OCI-LY1 (cell line): ENCODE measurements around the gene FUBP1.

Experiments used
- H2AFZ ChIP-seq: fragments of 200-600 bp; sonication (generic), shearing (Covaris generic); 2 replicates; pipeline ENCODE4 v1.6.0; 2014; ENCODE audit warnings: antibody characterized with exemption, mild to moderate bottlenecking, low read length
- H3F3A ChIP-seq: fragments of 200-600 bp; sonication (generic), shearing (Covaris generic); 2 replicates; pipeline ENCODE4 v1.6.0; 2014; ENCODE audit warnings: mild to moderate bottlenecking, antibody characterized with exemption, low read length, moderate library complexity; ENCODE audit not compliant: insufficient read depth
- H3K27ac ChIP-seq: fragments of 200-600 bp; sonication (generic); 2 replicates; pipeline ENCODE4 v1.5.1; 2014; ENCODE audit warnings: low read length, mixed run types, mild to moderate bottlenecking, low read depth; ENCODE audit not compliant: poor library complexity, severe bottlenecking
- H3K27me3 ChIP-seq: fragments of 200-600 bp; sonication (generic); 2 replicates; pipeline ENCODE4 v1.6.0; 2014; ENCODE audit warnings: antibody characterized with exemption, mild to moderate bottlenecking, low read length, moderate library complexity; ENCODE audit not compliant: insufficient read depth
- H3K36me3 ChIP-seq: fragments of 200-600 bp; sonication (generic); 2 replicates; pipeline ENCODE4 v1.6.1; 2014; ENCODE audit warnings: mild to moderate bottlenecking, antibody characterized with exemption, low read length, moderate library complexity, mixed read lengths; ENCODE audit not compliant: insufficient read depth
- H3K4me1 ChIP-seq: fragments of 200-600 bp; sonication (generic); 2 replicates; pipeline ENCODE4 v1.5.1; 2014; ENCODE audit warnings: mild to moderate bottlenecking, low read length, moderate library complexity; ENCODE audit not compliant: insufficient read depth, severe bottlenecking
- H3K4me2 ChIP-seq: fragments of 200-600 bp; sonication (generic), shearing (Covaris generic); 2 replicates; pipeline ENCODE4 v1.6.1; 2014; ENCODE audit warnings: low read length
- H3K4me3 ChIP-seq: fragments of 200-600 bp; sonication (generic); 2 replicates; pipeline ENCODE4 v1.5.1; 2014; ENCODE audit warnings: low read length, low read depth, mild to moderate bottlenecking, mixed read lengths; ENCODE audit not compliant: poor library complexity, severe bottlenecking
- H3K79me2 ChIP-seq: fragments of 200-600 bp; shearing (Covaris generic); 2 replicates; pipeline ENCODE4 v1.6.1; 2016; ENCODE audit warnings: mixed run types, low read length, mixed read lengths; ENCODE audit not compliant: insufficient read depth
- H3K9ac ChIP-seq: fragments of 200-600 bp; sonication (generic), shearing (Covaris generic); 2 replicates; pipeline ENCODE4 v1.6.1; 2014; ENCODE audit warnings: mild to moderate bottlenecking, low read length, mixed read lengths
- H3K9me2 ChIP-seq: fragments of 200-600 bp; sonication (generic), shearing (Covaris generic); 2 replicates; pipeline ENCODE4 v1.6.1; 2014; ENCODE audit warnings: low read depth, mild to moderate bottlenecking, low read length, mixed read lengths
- H3K9me3 ChIP-seq: fragments of 200-600 bp; shearing (Covaris generic); 2 replicates; pipeline ENCODE4 v1.6.1; 2014; ENCODE audit warnings: low read length, mixed read lengths
- H4K20me1 ChIP-seq: fragments of 200-600 bp; sonication (generic), shearing (Covaris generic); 2 replicates; pipeline ENCODE4 v1.6.0; 2016; ENCODE audit warnings: mild to moderate bottlenecking, low read length; ENCODE audit not compliant: insufficient read depth
- EZH2 ChIP-seq: fragments of 200-600 bp; sonication (generic), shearing (Covaris generic); IDR thresholded peaks from 2 replicates; pipeline ENCODE4 v1.8.0; 2017; ENCODE audit warnings: borderline replicate concordance, mixed run types, mild to moderate bottlenecking, antibody characterized with exemption, low read length, moderate library complexity, mixed read lengths
- TF ChIP-seq, protein P1 (sequence below): fragments of 200-600 bp; sonication (generic), shearing (Covaris generic); IDR thresholded peaks from 2 replicates; pipeline ENCODE4 v1.5.1; 2017; ENCODE audit warnings: mild to moderate bottlenecking, antibody characterized with exemption, low read length, moderate library complexity, mixed read lengths

Gene FUBP1

DNA sequence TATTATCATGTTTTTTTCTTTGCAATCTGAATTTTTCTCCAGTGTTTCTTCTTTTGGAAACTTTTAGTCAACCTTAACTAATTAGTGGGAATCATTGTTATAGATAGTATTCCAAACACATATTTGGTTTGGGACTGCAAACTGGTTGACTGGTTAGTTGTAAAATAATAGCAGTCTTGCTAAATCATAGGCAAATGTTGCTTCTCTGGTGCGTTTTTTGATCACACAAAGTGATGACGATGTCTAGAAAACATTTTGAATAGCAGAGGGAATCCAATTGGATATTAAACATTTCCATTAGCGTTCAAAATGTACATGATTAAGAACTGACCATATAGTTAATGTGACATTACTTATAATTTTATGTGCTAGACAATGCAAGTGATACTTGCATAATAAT is 30.4 kb upstream of the FUBP1 start:
- H3K9ac ChIP-seq, result no peak overlapping the region
- H3K9me2 ChIP-seq, result no peaks in the 10 kb centered on the region
- no peak overlapping the region for H3K27ac ChIP-seq
- peaks cover 50% of the 10 kb centered on the region for H3K79me2 ChIP-seq
- H2AFZ ChIP-seq, result no peak overlapping the region
- TF ChIP-seq, protein P1, sequence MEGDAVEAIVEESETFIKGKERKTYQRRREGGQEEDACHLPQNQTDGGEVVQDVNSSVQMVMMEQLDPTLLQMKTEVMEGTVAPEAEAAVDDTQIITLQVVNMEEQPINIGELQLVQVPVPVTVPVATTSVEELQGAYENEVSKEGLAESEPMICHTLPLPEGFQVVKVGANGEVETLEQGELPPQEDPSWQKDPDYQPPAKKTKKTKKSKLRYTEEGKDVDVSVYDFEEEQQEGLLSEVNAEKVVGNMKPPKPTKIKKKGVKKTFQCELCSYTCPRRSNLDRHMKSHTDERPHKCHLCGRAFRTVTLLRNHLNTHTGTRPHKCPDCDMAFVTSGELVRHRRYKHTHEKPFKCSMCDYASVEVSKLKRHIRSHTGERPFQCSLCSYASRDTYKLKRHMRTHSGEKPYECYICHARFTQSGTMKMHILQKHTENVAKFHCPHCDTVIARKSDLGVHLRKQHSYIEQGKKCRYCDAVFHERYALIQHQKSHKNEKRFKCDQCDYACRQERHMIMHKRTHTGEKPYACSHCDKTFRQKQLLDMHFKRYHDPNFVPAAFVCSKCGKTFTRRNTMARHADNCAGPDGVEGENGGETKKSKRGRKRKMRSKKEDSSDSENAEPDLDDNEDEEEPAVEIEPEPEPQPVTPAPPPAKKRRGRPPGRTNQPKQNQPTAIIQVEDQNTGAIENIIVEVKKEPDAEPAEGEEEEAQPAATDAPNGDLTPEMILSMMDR, result no peak
- TF ChIP-seq EZH2, result no peak
- no peaks in the 10 kb centered on the region for H3K27me3 ChIP-seq
- H3K4me1 ChIP-seq, result peaks cover 31% of the 10 kb centered on the region
- no peaks in the 10 kb centered on the region for H3K9me3 ChIP-seq
- H3K4me2 ChIP-seq, result no peak overlapping the region
- H3K36me3 ChIP-seq, result peaks cover 11% of the 10 kb centered on the region
- no peak overlapping the region for H3K4me3 ChIP-seq
- H3F3A ChIP-seq, result peaks cover 2% of the 10 kb centered on the region; the same call in 1 of the 2 replicates
- H4K20me1 ChIP-seq, result no peaks in the 10 kb centered on the region

DNA sequence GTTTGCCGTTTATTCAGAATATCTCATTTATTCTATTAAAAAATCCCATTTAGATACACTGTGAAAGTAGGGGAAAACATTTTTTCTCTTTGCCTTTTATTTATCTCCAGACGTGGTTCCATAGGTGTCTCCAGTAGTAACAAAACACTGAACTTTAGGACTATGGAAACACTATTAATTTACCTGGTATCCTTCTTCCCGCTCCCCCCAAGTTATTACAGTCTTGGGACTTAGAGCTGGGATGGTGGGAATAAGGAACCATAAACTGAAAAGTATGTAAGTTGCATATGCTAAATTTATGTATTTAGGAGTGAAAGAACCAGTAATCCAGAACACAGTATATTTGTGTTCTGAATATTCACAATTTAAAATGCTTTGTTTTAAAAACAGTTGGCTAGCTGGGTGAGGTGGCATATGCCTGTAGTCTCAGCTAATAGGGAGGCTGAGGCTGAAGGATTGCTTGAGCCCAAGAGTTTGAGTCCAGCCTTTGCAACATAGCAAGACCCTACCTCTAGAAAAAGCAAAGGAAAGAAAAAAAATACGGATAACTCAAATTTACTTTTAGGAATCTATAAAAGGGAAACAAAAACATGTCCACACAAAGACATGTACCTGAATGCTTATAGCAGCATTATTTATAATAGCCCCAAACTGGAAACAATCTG is 28.9 kb upstream of the FUBP1 start:
- H3K27ac ChIP-seq, result no peak overlapping the region
- H3K9me3 ChIP-seq, result no peaks in the 10 kb centered on the region
- H2AFZ ChIP-seq, result no peak overlapping the region
- H3K4me1 ChIP-seq, result peaks cover 45% of the 10 kb centered on the region
- no peak for TF ChIP-seq EZH2
- TF ChIP-seq, protein P1, result no peak
- H3K9ac ChIP-seq, result no peak overlapping the region; the same call in 1 of the 2 replicates
- H3K79me2 ChIP-seq, result peaks cover 50% of the 10 kb centered on the region
- H3K36me3 ChIP-seq, result peaks cover 2% of the 10 kb centered on the region
- H3K9me2 ChIP-seq, result no peaks in the 10 kb centered on the region
- H3K27me3 ChIP-seq, result no peaks in the 10 kb centered on the region
- H3K4me3 ChIP-seq, result peak overlapping the region; percentile 70
- H3K4me2 ChIP-seq, result peak overlapping the region; percentile 76
- H3F3A ChIP-seq, result peaks cover 14% of the 10 kb centered on the region; the same call in 1 of the 2 replicates
- no peaks in the 10 kb centered on the region for H4K20me1 ChIP-seq

DNA sequence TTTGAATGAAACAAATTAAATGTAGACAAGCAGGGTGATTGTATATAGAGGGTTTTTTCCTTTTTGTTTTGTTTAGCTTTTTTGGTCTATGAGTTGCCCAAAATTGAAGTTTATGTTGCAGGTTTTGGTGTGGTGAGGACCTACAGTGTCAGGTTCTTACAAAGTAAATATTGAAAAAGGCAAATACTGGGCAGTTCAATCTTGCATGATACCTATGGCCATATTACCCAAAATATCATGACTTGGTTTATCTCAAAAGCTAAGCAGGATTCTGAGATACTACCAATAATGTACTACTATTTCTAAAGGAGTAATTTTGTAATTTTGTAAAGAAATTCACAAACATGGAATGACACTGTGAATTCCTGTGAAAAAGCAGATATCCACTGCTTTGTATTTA is 27.6 kb upstream of the FUBP1 start:
- Histone ChIP-seq H3K4me3 (peak overlapping the region; percentile 70), H3F3A (peaks cover 18% of the 10 kb centered on the region; the same call in 1 of the 2 replicates), H2AFZ (no peak overlapping the region), H3K9me3 (no peaks in the 10 kb centered on the region), H3K9ac (peak overlapping the region; percentile 75), H3K4me2 (peak overlapping the region; percentile 76), H3K4me1 (peaks cover 52% of the 10 kb centered on the region), H3K27me3 (no peaks in the 10 kb centered on the region), H3K36me3 (no peaks in the 10 kb centered on the region), H3K79me2 (peaks cover 50% of the 10 kb centered on the region), H3K9me2 (no peaks in the 10 kb centered on the region), H3K27ac (peak overlapping the region; percentile 92), H4K20me1 (no peaks in the 10 kb centered on the region)
- TF ChIP-seq EZH2, result no peak
- TF ChIP-seq, protein P1, result no peak
